ENCODE results near the gene PSMB7. TPM values are rescaled to one million over a fixed set of nuclear protein-coding genes. Genes with fewer than 3 reads are reported as not detected.

Gene PSMB7
- total RNA-seq, 1 donor from 2014 or later: 87.6 TPM

GRCh38 chr9:124366476-124367220 is 48.6 kb downstream of the PSMB7 start:
- intact Hi-C loops (cut with DNase I): no loop called here
- ATAC-seq: no peak
- no peak for DNase-seq (ENCODE audit: low spot score)

GRCh38 chr9:124365036-124365435 is 50.2 kb downstream of the PSMB7 start:
- DNase-seq (ENCODE audit: low spot score) (no peak), ATAC-seq (no peak)
- intact Hi-C loops (cut with DNase I): no loop called here

DNA sequence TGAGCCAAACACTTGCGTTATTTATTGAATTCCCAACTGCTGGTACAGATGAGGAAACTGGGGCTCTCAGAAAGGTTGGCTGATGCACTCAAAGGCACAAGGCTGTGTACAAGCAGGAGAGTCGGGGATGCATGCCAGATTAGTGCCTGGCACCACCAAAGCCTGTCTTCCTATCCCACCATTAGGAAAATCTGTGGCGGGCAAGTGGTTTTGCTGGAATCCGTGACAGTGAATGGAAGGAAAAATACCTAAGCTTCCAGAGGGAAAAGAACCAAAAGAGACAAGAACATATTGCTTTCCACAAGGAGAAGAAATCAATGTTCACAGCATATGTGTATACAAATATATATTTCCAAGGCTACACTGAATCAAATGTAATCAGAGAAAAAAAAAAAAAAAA is 51.1 kb downstream of the PSMB7 start:
- intact Hi-C loops (cut with DNase I): no loop called here
- ATAC-seq (no peak), DNase-seq (ENCODE audit: low spot score) (no peak)

GRCh38 chr9:124363326-124364096 is 51.7 kb downstream of the PSMB7 start:
- ATAC-seq (no peak), DNase-seq (ENCODE audit: low spot score) (no peak)
- intact Hi-C loops (cut with DNase I): no loop called here

- DNase-seq (ENCODE audit: low spot score) (no peak), ATAC-seq (no peak)
- intact Hi-C loops (cut with DNase I): no loop called here
These were observed 54.1 kb downstream of the PSMB7 start for GRCh38 chr9:124361128-124361527.

DNA sequence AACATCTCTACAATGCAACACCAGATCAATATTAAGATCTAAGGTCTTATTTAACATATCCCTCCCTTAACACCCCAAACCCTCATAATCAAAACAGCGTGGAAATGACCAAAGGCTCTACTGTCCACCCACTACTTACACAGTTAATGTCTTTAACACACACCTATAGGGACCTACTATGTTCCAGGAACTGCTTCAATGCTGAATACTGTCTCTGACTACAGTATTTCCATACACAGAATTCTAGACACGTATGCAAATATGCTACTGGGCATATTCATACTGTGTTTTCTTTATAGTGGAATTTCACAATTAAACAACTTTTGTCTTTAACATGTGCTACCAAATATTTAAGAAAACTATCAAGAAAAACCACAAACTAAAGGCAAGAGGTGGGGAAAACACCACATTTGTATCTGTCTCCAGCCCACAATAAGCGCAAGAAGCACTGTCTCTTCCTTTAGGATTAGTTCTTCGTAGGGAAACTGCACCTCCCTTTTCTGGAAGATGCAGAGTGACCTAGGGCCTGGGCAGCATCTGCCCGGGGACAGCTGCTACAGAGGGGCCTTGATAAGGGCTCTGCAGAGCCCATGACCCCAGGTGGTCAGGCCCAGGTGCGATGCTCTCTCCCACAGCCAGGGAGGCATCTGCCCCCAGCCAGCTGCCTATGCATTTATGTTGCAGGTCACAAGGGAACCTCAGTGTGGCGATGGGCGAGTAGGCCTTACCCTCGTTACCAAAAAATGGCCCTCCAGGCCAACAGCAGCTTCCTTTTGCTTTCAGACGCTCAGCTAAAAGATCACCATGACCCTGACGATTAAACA is 55.2 kb downstream of the PSMB7 start:
- no peak for ATAC-seq
- no peak for DNase-seq (ENCODE audit: low spot score)
- intact Hi-C loops (cut with DNase I): no loop called here

GRCh38 chr9:124359426-124359825 is 55.8 kb downstream of the PSMB7 start:
- intact Hi-C loops (cut with DNase I): no loop called here
- ATAC-seq: no peak
- DNase-seq (ENCODE audit: low spot score): no peak

DNA sequence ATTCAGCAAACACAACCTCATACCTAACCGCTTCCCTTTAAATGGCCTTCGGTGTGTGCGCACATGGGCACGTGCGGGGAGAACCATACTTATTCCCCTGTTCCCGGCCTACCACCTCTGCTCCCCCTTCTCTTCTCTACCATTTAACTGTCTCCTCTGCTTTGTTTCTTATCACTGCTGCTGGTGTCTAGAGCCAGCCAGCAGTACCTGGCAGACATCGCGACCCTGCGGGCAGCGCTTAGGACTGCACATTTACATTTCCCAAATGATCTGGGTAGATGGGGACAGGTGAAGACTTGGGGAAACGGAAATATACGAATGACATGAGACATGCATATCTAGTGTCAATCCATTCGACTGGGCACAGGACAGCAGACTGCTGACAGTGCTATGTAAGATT is 56.6 kb downstream of the PSMB7 start:
- intact Hi-C loops (cut with DNase I): no loop called here
- ATAC-seq (no peak), DNase-seq (ENCODE audit: low spot score) (no peak)

DNA sequence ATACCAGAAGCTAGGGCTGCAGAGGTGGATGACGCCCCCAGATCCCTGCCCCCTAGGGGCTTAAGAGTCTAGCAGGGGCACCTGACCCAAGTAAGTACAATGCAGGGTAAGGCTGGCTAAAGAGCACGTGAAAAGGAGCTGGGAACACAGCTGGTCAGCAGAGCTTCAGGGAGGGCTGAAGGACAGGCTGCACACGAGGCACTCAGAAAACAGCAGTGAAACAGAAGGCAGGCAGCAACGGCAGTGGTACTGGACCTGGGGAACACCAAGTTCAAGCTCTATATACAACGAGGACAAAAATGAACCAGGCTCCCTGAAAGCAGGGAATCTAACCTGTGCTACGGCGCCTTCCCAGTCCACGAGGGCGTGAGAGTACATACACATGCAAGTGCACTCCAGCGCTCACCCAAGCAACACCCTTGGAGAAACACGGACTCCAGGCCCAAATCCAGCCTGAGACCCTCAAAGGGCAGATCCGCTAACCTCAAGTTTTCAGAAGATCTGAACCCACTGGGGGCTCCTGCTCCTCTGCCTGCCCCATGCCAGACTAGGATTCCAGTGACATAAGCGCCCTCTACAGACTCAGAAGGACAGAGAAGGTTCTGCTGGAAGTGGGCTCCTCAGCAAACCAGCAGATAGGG is 57.4 kb downstream of the PSMB7 start:
- ATAC-seq: no peak
- DNase-seq (ENCODE audit: low spot score): no peak
- intact Hi-C loops (cut with DNase I): no loop called here

GRCh38 chr9:124356745-124357390 is 58.4 kb downstream of the PSMB7 start:
- DNase-seq (ENCODE audit: low spot score) (no peak), ATAC-seq (no peak)

DNA sequence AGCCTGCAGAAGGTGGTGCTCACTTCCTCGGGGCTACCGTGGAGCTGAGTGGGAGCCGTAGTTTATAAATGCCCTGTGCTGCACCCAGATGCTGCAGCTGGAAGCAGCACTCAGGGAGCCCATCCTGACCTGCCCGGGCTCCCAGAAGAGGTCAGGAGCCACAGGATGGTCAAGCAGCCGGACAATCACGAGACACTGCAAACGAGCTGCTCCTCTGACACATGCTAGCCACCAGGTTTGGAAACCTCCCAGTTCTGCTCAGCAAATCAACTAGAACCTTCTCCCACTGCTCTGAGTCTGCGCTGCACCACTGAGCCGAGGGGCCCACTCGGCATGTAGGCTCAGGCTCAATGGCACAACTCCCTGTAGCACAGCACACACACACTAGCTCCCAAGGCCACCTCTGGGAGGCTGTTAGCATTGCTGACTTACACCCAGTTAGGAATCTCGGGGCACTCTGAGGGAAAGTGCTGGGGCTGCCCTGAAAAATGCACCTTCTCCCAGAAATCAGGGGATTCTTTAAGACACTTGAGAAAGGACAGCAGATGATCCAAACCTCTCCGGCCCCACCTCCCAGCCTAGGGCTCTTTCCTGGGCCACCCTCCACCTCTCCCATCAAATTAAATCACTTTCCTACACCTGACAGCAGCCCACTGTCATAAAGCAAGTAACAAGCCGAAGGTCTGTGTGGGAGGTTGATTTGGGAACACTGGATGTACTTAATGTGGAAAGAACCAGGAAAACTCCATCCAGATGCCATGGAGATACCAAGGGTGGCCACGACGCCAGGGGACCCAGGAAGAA is 59.1 kb downstream of the PSMB7 start:
- ATAC-seq (no peak), DNase-seq (ENCODE audit: low spot score) (no peak)
- intact Hi-C loops (cut with DNase I): no loop called here

More at GRCh38 chr9:124356745-124357390, 58.4 kb downstream of the PSMB7 start:
- intact Hi-C loops (cut with DNase I): no loop called here

DNA sequence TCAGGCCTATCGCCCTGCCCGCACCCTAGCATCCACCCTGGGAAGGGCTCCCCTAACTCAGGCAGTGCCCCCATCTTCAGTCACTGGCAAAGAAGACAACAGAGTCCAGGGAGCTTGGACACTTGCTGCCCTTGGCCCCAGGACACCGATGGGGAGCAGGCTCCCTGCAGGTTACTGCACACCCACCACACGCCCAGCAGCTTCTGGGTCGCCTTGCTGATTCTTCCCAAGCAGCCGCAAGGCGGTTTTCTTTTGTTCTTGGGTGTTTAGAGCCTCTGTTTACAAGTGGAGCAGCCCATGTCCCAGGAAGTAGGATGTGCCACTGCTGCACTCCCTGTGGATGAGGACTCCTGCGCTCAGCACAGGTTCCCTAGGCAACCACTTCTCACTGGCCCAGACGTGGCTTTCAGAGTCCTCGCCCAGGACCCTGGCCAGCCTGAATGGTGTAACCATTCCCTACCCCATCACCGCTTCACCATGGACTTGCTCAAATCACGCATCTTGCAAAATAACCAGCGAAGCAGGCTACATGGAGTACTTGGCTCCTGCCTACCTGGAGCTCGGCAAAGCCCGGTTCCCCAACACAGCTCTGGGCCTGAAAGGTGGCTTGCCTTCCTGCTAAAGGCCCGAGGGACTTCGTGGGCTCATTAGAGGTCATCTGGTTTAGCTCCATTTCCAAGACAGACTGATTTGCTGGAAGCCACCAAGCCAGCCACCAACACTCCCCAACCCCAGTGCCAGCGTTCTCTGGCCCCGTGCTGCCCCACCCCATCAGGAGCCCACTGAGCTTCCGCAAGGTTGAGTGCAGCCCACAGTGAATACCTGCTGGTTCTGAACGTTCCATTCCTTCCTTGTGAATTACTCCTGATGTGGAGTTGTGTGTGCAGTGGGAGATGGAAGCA is 60.0 kb downstream of the PSMB7 start:
- ATAC-seq: peak; percentile 6
- intact Hi-C loops (cut with DNase I): no loop called here
- no peak for DNase-seq (ENCODE audit: low spot score)

DNA sequence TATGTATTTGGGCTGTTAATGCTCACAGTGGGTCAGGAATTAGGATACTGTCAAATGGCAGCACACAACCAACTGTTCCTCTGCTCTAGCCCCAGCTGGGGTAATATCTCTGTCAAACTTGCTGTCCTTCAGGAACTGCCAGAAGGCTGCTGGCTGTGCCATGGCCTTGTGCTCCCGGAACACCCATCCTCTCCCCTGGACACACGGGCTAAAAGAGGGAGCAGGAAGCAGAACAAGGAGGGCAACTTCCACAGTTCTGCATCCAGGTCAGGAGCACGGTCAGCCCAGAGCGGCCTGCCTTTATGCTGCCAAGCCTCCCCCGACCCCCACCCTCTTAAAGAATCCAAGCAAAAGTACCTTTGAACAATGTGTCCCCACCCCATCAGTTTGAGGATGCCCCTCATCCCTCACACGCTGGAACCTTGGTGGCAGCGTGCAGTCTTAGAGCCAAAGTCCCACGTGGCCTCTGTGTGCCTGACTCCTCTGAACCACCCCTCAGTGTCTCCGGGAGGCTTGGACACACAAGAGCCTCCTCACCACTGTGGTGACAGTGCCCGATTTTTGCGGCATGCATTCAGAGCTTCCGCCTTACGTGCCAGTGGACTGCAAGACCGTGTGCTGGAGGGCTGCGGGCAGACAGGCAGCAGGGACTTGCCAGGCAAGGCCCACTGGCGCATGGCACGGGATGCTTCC is 60.8 kb downstream of the PSMB7 start:
- peak; percentile 49 for DNase-seq (ENCODE audit: low spot score)
- ATAC-seq: peak; percentile 3
- intact Hi-C loops (cut with DNase I): no loop called here

DNA sequence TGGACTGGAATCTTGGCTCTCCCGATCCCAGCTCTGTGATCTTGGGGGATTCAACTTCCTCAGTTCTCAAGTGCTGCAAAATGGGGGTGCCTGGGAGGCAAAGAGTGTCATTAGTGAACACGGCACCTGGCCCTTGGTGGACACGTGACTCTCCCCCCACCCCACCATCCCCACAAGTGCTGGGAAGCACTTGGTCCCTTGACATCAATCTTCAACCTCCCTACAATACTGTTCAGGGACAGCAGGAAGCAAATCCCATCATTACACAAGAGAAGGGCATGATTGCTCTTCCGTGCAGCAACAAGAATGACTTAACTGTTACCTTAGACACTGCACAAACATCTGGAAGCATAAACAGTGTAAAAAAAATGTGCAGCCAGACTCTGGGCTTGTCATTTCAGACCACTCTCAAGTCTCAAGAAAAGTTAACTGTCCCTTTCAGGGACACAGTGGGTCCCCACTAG is 61.4 kb downstream of the PSMB7 start:
- peak; percentile 54 for DNase-seq (ENCODE audit: low spot score)

DNA sequence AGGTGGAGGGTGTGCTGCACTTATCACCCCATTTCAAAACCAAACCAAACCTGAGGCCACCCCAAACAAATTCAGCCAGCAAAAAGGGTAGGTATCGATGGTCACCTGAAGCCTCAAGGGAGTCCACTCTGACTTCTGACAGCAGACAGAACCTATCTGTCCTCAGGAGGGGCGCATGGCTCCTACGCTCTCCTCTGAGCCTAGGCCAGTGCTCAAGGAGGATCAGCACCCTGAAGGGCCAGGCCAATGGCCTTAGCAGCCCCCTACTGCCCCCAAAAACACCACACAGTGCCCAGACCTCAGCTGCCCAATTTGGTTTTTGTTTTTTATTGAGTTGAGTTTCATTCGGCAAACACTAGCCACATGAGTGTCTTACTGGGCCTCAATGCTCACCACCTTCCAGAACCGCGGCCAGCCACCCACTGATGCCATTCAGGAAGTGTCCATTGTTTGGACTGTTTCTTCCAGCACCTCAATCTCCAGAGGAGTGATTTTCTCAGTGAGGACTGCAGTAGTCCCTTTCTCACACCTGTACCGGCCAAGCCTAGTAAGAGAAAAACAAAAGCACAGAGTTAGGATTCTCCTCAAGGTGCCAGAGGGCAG is 62.0 kb downstream of the PSMB7 start:
- DNase-seq (ENCODE audit: low spot score) (no peak), ATAC-seq (no peak)
- intact Hi-C loops (cut with DNase I): no loop called here

More for the DNA sequence above, 61.4 kb downstream of the PSMB7 start:
- peak; percentile 60 for ATAC-seq
- intact Hi-C loops (cut with DNase I): no loop called here

GRCh38 chr9:124352616-124353015 is 62.6 kb downstream of the PSMB7 start:
- intact Hi-C loops (cut with DNase I): no loop called here
- peak; percentile 47 for DNase-seq (ENCODE audit: low spot score)
- no peak for ATAC-seq

Data from sciatic nerve (tissue), 2 donors.